IPS-18c (cell line): ENCODE measurements around the gene PODNL1.
"Not testable (repeated sequence)": the region's sequence is repeated elsewhere in the genome, so short reads cannot be mapped to it uniquely, and the experiment has no call there.

ENCODE experiments used
- H3K4me3 ChIP-seq: 2 replicates; pipeline ENCODE4 v1.7.0; 2013; ENCODE audit warnings: low read depth, mild to moderate bottlenecking, low read length, moderate library complexity; ENCODE audit not compliant: insufficient read depth
- H3K9me3 ChIP-seq: one replicate; pipeline ENCODE4 v1.6.1; 2013; ENCODE audit warnings: mild to moderate bottlenecking, low read length, moderate library complexity; ENCODE audit not compliant: control insufficient read depth, insufficient read depth

PODNL1 gene

GRCh38 chr19:13978351-13979243 lies 40.4 kb upstream of the PODNL1 start:
- Histone ChIP-seq H3K9me3 (peaks cover 2% of the 10 kb centered on the region), H3K4me3 (peak overlapping the region; percentile 52)

GRCh38 chr19:13977803-13978202 lies 39.6 kb upstream of the PODNL1 start:
- Histone ChIP-seq H3K9me3 (peaks cover 2% of the 10 kb centered on the region), H3K4me3 (peak overlapping the region; percentile 34; the same call in 1 of the 2 replicates)

GRCh38 chr19:13976446-13976845 lies 38.2 kb upstream of the PODNL1 start:
- Histone ChIP-seq H3K9me3 (peaks cover 2% of the 10 kb centered on the region), H3K4me3 (no peak overlapping the region)

- H3K4me3 ChIP-seq = no peak overlapping the region
- H3K9me3 ChIP-seq = peaks cover 2% of the 10 kb centered on the region
Observed at GRCh38 chr19:13975870-13976269, 37.7 kb upstream of the PODNL1 start.

GRCh38 chr19:13974073-13974472 lies 35.9 kb upstream of the PODNL1 start:
- H3K4me3 ChIP-seq = no peak overlapping the region
- peaks cover 2% of the 10 kb centered on the region for H3K9me3 ChIP-seq

GRCh38 chr19:13973479-13973878 lies 35.3 kb upstream of the PODNL1 start:
- H3K9me3 ChIP-seq, H3K4me3 ChIP-seq: not testable (repeated sequence)

- Histone ChIP-seq H3K9me3 (no peaks in the 10 kb centered on the region), H3K4me3 (no peak overlapping the region)
Observed at GRCh38 chr19:13972368-13973155, 34.3 kb upstream of the PODNL1 start.

GRCh38 chr19:13971868-13972267 lies 33.7 kb upstream of the PODNL1 start:
- H3K4me3 ChIP-seq, H3K9me3 ChIP-seq: not testable (repeated sequence)

GRCh38 chr19:13969897-13970296 lies 31.7 kb upstream of the PODNL1 start:
- no peak overlapping the region for H3K4me3 ChIP-seq
- H3K9me3 ChIP-seq = no peaks in the 10 kb centered on the region

- H3K9me3 ChIP-seq = no peaks in the 10 kb centered on the region
- H3K4me3 ChIP-seq = no peak overlapping the region
Observed at GRCh38 chr19:13968999-13969398, 30.8 kb upstream of the PODNL1 start.

- Histone ChIP-seq H3K4me3 (no peak overlapping the region), H3K9me3 (no peaks in the 10 kb centered on the region)
Observed at GRCh38 chr19:13968383-13968935, 30.2 kb upstream of the PODNL1 start.

- not testable (repeated sequence) for H3K4me3 ChIP-seq, H3K9me3 ChIP-seq
Observed at GRCh38 chr19:13967206-13967605, 29.0 kb upstream of the PODNL1 start.

GRCh38 chr19:13966684-13967128 lies 28.5 kb upstream of the PODNL1 start:
- no peaks in the 10 kb centered on the region for H3K9me3 ChIP-seq
- no peak overlapping the region for H3K4me3 ChIP-seq

- Histone ChIP-seq H3K9me3 (no peaks in the 10 kb centered on the region), H3K4me3 (no peak overlapping the region)
Observed at GRCh38 chr19:13965926-13966683, 27.9 kb upstream of the PODNL1 start.

GRCh38 chr19:13965377-13965896 lies 27.2 kb upstream of the PODNL1 start:
- Histone ChIP-seq H3K4me3 (no peak overlapping the region), H3K9me3 (no peaks in the 10 kb centered on the region)

- no peak overlapping the region for H3K4me3 ChIP-seq
- no peaks in the 10 kb centered on the region for H3K9me3 ChIP-seq
Observed at GRCh38 chr19:13964776-13965175, 26.6 kb upstream of the PODNL1 start.

- Histone ChIP-seq H3K4me3 (peak overlapping the region; percentile 51; the same call in 1 of the 2 replicates), H3K9me3 (no peaks in the 10 kb centered on the region)
Observed at GRCh38 chr19:13963603-13964105, 25.4 kb upstream of the PODNL1 start.
